Measurements from ENCODE around the gene OXNAD1.
A peak's percentile ranks its signal among the peaks of the same experiment; 100 is the strongest.

The OXNAD1 gene

GRCh38 chr3:16247282-16248061 is 17.5 kb upstream of the OXNAD1 start:
- peak; percentile 87 for DNase-seq

- DNase-seq, result no peak
Observed at GRCh38 chr3:16248556-16248955, 16.5 kb upstream of the OXNAD1 start.

- peak; percentile 27 for DNase-seq
Observed at GRCh38 chr3:16249336-16249735, 15.7 kb upstream of the OXNAD1 start.

- no peak for DNase-seq
Observed at GRCh38 chr3:16249886-16250285, 15.1 kb upstream of the OXNAD1 start.

GRCh38 chr3:16251316-16252085 is 13.5 kb upstream of the OXNAD1 start:
- no peak for DNase-seq

- DNase-seq, result no peak
Observed at GRCh38 chr3:16252243-16252978, 12.6 kb upstream of the OXNAD1 start.

- DNase-seq, result no peak
Observed at GRCh38 chr3:16252988-16253387, 12.0 kb upstream of the OXNAD1 start.

- DNase-seq, result no peak
Observed at GRCh38 chr3:16253601-16254000, 11.4 kb upstream of the OXNAD1 start.

GRCh38 chr3:16254916-16255315 is 10.1 kb upstream of the OXNAD1 start:
- peak; percentile 83 for DNase-seq

GRCh38 chr3:16255326-16255725 is 9.7 kb upstream of the OXNAD1 start:
- DNase-seq, result peak; percentile 41

GRCh38 chr3:16255726-16256125 is 9.3 kb upstream of the OXNAD1 start:
- DNase-seq, result no peak

- DNase-seq, result peak; percentile 20
Observed at GRCh38 chr3:16257309-16257708, 7.7 kb upstream of the OXNAD1 start.

GRCh38 chr3:16258177-16258576 is 6.8 kb upstream of the OXNAD1 start:
- no peak for DNase-seq

- DNase-seq, result no peak
Observed at GRCh38 chr3:16258866-16259265, 6.1 kb upstream of the OXNAD1 start.

GRCh38 chr3:16260046-16260445 is 5.0 kb upstream of the OXNAD1 start:
- no peak for DNase-seq

- DNase-seq, result no peak
Observed at GRCh38 chr3:16262174-16262573, 2.8 kb upstream of the OXNAD1 start.

- DNase-seq, result no peak
Observed at GRCh38 chr3:16264174-16264707, 771 bp upstream of the OXNAD1 start.

- no peak for DNase-seq
Observed at GRCh38 chr3:16265455-16265786, 409 bp downstream of the OXNAD1 start.

- DNase-seq, result no peak
Observed at GRCh38 chr3:16266714-16267113, 1.7 kb downstream of the OXNAD1 start.

- no peak for DNase-seq
Observed at GRCh38 chr3:16270855-16271254, 5.8 kb downstream of the OXNAD1 start.

- no peak for DNase-seq
Observed at GRCh38 chr3:16272588-16272987, 7.6 kb downstream of the OXNAD1 start.

- no peak for DNase-seq
Observed at GRCh38 chr3:16273867-16274266, 8.9 kb downstream of the OXNAD1 start.

- DNase-seq, result no peak
Observed at GRCh38 chr3:16277471-16277870, 12.5 kb downstream of the OXNAD1 start.
